Stimulated activated CD4-positive, alpha-beta T cell treated with anti-CD3 and anti-CD28 coated beads, TNF-alpha, amount 100 ng/mL, for 1 hour (primary cell): Measurements from ENCODE around the gene RPL29.
"Not testable (repeated sequence)": the region's sequence is repeated elsewhere in the genome, so short reads cannot be mapped to it uniquely, and the experiment has no call there.

Experiments used
- DNase-seq, 3 donors: peaks; one replicate each; pipeline ENCODE4 v3.0.0-alpha.2; 2020; ENCODE audit warnings: low read depth in 3 of 3, low spot score in 1 of 3

RPL29 gene

DNA sequence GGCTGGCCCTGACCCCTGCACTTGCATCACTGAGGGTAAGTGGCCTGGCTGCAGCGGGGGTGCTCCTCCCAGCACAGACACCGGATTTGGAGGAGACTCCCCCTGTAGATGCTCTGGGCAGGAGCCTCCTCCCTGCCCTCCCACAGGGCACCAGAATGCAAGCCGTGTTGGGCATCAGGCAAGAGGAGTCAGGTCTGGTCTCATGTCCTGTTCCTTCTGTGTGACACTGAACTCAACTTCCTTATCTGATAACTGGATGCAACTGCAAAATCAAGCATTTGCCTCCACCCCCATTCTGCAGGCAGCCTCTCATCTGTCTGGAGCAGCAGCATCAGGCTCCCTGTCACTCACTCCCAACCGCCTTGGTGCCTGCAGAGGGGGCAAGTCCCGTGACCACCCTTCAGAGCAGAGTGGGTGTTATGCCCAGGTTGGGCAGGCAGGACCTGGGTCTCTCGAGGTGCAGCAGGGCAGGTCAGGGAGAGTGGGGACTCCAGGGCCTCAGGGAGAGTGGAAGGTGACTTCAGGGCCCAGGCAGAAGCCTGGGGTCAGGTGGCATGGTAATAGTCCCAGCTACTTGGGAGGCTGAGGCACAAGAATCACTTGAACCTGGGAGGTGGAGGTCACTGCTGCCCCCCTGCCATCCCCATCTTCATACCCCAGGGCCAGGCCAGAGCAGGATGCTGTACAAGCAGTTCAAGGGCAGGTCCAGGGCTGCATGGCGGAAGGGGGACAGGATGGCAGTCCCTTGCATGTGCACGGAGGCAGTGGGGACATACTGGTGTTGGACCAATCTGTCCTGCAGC lies 10.5 kb upstream of the RPL29 start:
- no peak for DNase-seq

DNA sequence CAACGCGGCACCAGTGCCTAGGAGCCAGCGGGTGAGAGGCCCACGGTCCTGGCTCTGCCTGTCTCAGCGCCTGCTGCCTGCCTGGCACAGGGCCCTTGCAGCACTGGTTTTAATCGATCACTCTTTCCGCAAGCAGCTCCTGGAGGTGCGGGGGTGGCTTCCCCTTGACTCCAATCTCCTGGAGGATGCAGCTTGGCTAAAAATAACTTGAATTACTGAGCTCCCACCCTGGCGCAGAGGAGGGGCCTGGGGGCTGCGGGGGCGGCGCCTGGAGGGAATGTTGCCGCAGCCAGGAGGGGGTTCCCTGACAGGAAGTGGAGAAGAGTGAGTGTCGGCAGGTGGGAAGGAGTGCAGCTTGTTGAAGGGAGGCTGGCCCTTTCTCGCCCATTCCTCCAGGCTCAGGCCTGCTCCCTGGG lies 9.9 kb upstream of the RPL29 start:
- DNase-seq, result no peak

GRCh38 chr3:52004906-52005395 lies 9.3 kb upstream of the RPL29 start:
- no peak for DNase-seq

- DNase-seq, result no peak
These were observed 8.6 kb upstream of the RPL29 start for GRCh38 chr3:52004163-52004787.

DNA sequence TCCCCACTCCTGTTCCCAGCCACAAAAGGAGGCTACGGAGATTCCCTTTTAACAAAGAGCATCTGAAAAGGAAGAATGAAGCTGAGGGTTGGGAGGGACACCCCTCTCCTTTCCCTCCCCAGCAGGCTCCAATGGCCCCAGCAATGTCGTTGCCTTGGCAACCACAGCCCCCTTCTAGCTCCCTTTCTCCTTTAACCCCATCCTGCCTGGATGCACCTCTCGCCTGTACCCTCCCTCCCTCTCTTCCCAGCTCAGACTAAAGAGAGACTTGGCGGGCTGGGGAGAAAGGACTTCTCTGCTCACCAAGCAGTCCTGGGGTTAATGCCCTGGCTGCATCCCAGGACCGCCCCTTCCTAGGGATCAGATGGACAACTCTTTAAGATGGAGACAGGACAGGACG lies 7.1 kb upstream of the RPL29 start:
- DNase-seq, result no peak

DNA sequence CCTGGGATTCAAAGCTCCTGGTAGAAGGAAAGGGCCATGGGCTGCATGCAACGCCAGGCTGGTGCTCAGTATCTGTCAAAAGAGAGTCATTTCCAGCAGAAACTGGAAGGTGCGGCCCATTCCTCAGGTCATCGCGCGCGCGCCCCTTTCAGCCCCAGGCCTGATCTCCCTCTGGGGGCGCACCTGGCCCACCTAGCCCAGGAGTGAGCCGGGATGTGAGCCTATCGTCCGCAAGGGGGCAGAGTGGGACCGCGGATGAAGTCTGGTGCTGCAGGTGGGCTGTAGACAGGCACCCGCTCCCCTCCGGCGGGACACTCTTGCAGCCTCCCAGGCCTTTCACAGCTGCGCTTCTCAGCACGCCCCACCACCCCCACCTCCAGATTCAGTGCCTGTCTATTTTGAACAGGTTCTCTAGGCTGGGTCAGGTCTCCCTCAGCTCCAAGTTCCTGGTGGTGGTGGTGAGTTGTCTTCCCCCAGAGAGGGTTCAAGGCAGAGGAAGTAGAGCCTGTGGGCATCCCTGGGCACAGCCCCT lies 5.8 kb upstream of the RPL29 start:
- peak; percentile 57 to 75 (median 68) for DNase-seq

DNA sequence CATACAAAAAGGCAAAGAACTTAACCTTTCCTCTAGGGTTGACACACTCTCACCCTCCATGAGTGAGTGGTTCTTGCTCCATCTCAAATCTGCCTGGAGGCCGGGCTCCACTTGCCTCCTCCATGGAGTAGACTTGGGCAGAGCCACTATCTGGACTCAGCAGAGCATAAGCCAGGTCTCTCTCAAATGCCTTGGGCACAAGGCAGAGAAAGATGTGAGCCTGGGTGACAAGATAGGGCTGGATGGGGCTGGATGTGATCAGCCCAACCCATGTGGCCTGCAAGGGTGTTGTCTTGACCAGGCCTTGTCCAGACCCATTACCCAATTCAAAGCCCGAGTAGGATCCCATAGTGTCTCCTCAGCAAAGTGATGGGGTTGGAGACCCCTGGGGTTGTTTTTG lies 4.2 kb upstream of the RPL29 start:
- DNase-seq, result no peak

GRCh38 chr3:51998774-51999173 lies 3.1 kb upstream of the RPL29 start:
- no peak for DNase-seq

- no peak for DNase-seq
These were observed 2.4 kb upstream of the RPL29 start for GRCh38 chr3:51997935-51998596.

DNA sequence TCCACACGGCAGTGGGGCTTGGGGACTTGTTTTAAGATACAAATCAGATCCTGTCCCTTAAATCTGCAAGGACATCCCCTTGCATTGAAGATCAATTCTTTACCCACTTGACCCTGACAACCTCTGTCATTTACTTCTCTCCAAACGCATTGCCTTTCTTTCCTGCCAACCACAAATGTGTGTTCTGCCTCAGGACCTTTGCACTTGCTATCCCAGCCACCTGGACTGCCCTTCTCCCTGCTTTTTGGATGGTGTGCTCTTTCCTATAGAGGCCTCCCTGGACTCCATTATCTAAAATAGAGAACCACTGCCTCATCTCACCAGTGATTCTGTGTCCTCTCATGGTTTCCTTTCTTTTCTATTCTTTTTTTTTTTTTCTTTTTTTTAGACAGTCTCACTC lies 1.5 kb upstream of the RPL29 start:
- no peak for DNase-seq

- no peak for DNase-seq
These were observed 1.2 kb downstream of the RPL29 start for GRCh38 chr3:51994530-51994929.

DNA sequence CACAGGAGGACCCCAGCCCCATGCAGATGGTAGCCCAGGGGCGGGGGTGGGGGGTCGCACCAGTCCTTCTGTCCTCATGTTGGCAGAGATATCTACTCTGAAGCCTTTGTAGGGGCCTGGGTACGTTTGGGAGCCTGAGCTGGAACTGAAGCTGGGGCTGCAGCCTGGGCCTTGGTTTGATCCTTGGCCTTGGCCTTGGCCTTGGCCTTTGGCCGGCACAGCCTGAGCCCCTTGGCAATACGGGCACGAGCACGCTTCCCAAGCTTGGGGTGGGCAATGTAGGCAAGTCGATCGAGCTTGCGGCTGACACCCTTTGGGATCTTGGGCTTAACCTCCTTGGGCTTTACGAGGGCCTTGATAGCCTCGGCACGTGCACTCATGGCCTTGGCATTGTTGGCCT lies 2.0 kb downstream of the RPL29 start:
- not testable (repeated sequence) for DNase-seq

DNA sequence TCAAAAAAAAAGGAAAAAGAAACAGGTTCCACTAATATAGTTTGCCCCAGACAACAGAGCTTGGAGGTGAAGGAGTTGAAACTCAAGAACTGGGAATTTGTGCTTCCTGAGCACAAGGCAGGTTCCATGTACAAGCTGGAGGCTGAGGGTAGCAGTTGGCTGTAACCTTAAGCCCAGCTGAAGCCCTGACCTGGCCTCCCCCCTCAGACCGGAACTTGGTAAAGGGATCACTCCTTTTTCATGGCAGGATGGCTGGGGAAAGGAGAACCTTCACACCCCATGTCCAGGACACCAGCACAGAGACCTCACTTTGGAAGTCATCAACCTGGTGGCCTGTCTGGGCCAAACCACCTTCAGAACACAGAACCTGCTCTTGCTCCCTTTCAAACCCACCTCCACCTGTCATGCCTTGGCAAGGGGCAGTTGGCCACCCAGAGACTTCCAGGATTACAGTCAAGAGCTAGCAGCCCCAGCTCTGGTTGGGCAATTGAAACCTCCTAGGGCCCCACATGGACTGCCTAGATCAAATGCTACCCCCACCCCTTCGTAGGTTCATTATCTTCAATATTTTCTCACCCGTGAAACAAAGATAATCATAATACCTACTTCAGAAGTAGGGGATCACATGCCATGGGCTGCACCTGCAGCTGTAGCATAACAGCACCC lies 3.5 kb downstream of the RPL29 start:
- no peak for DNase-seq

DNA sequence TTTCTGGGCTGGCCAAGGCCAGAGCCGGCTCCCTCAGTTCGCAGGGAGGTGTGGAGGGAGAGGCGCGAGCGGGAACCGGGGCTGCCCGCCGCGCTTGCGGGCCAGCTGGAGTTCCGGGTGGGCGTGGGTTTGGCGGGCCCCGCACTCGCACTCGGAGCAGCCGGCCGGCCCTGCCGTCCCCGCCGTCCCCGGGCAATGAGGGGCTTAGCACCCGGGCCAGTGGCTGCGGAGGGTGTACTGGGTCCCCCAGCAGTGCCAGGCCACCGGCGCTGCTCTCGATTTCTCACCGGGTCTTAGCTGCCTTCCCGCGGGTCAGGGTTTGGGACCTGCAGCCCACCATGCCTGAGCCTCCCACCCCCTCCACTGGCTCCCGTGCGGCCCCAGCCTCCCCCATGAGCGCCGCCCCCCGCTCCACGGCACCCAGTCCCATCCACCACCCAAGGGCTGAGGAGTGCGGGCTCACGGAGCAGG lies 5.2 kb downstream of the RPL29 start:
- not testable (repeated sequence) for DNase-seq

DNA sequence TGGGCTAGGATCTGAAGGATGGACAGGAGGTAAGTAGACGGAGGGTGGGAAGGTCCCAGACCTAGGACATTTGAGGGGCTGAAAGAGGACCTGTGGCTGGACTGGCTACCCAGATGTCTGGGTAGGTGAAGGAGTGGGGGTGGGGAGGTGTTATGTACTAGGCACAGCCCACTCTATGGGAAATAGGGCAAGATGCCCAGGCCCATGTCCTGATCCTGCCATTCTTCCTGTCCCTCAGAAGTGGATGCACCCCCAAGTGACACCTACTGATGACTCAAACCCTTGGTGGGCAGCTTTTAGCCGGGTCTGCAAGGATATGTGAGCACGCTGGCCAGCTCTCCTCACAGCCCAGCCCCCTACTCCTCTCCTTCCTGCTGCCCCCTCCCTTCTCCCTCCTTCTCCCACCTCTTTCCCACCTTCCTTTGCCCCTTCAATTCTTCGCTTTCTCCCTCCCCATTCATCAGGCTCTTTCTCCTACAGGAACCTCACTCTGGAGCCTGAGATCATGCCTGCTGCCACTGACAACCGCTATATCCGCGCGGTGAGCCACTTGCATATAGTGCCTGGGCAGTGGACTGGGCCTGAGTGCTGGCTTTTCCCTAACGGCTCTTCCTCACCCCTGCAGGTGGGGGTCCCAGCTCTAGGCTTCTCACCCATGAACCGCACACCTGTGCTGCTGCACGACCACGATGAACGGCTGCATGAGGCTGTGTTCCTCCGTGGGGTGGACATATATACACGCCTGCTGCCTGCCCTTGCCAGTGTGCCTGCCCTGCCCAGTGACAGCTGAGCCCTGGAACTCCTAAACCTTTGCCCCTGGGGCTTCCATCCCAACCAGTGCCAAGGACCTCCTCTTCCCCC lies 7.2 kb downstream of the RPL29 start:
- DNase-seq, result no peak

- no peak for DNase-seq
These were observed 8.1 kb downstream of the RPL29 start for GRCh38 chr3:51987568-51987967.

- DNase-seq, result no peak
These were observed 9.4 kb downstream of the RPL29 start for GRCh38 chr3:51986010-51986947.

- no peak for DNase-seq
These were observed 10.6 kb downstream of the RPL29 start for GRCh38 chr3:51985063-51985462.

DNA sequence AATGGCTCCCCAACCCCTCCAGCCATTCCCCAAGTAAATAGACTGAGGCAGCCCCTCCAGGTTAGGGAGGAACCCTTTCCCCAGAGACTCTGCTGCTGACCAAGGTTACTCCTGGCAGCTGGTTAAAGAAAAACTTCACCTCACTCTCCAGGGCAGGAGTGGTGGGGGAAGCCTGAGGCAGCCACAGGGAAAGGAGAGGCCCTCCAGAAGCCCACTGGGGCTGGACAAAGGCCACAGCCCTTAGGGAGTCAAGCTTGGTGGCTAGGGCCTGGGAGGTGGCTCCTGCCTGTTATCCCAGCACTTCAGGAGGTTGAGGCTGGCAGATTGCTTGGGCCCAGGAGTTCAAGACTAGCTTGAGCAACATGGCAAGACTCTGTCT lies 11.4 kb downstream of the RPL29 start:
- DNase-seq, result no peak
